DOHH2 (cell line): Measurements from ENCODE around the gene PPP1R3E.
A peak's percentile ranks its signal among the peaks of the same experiment; 100 is the strongest.

Experiments
- H3F3A ChIP-seq: fragments of 200-600 bp; sonication (generic), shearing (Covaris generic); 2 replicates; pipeline ENCODE4 v1.6.0; 2016; ENCODE audit warnings: antibody characterized with exemption, mild to moderate bottlenecking; ENCODE audit not compliant: control insufficient read depth, insufficient read depth
- H3K27ac ChIP-seq: fragments of 200-600 bp; sonication (generic); 2 replicates; pipeline ENCODE4 v1.5.1; 2014; ENCODE audit warnings: low read depth, mild to moderate bottlenecking, low read length, moderate library complexity
- H3K27me3 ChIP-seq: fragments of 200-600 bp; sonication (generic); 2 replicates; pipeline ENCODE4 v1.6.1; 2014; ENCODE audit warnings: mild to moderate bottlenecking, low read length, mixed read lengths; ENCODE audit not compliant: control insufficient read depth
- H3K36me3 ChIP-seq: fragments of 200-600 bp; sonication (generic); 2 replicates; pipeline ENCODE4 v1.6.1; 2014; ENCODE audit warnings: mild to moderate bottlenecking, low read length, moderate library complexity, mixed read lengths; ENCODE audit not compliant: control insufficient read depth
- H3K4me1 ChIP-seq: fragments of 200-600 bp; sonication (generic); 2 replicates; pipeline ENCODE4 v1.6.1; 2014; ENCODE audit warnings: mild to moderate bottlenecking, low read length, mixed read lengths; ENCODE audit not compliant: control insufficient read depth
- H3K4me2 ChIP-seq: fragments of 200-600 bp; sonication (generic); 2 replicates; pipeline ENCODE4 v1.6.0; 2014; ENCODE audit warnings: mild to moderate bottlenecking, low read length, moderate library complexity
- H3K4me3 ChIP-seq: fragments of 200-600 bp; sonication (generic); 2 replicates; pipeline ENCODE4 v1.5.1; 2014; ENCODE audit warnings: mild to moderate bottlenecking, low read length, mixed read lengths
- H3K79me2 ChIP-seq: fragments of 200-600 bp; sonication (generic); 2 replicates; pipeline ENCODE4 v1.6.1; 2014; ENCODE audit warnings: mild to moderate bottlenecking, low read length, mixed read lengths; ENCODE audit not compliant: control insufficient read depth
- H3K9me2 ChIP-seq: fragments of 200-600 bp; sonication (generic); replicated peaks from 2 replicates; pipeline ENCODE4 v1.6.1; 2014; ENCODE audit warnings: mild to moderate bottlenecking, low read length, mixed read lengths; ENCODE audit not compliant: control insufficient read depth
- H3K9me3 ChIP-seq: fragments of 200-600 bp; sonication (generic); 2 replicates; pipeline ENCODE4 v1.6.1; 2014; ENCODE audit warnings: antibody characterized with exemption, low read length, mixed read lengths; ENCODE audit not compliant: control insufficient read depth, insufficient read depth
- H4K20me1 ChIP-seq: fragments of 200-600 bp; sonication (generic); 2 replicates; pipeline ENCODE4 v1.6.0; 2014; ENCODE audit warnings: low read depth, mild to moderate bottlenecking, antibody characterized with exemption, low read length, moderate library complexity; ENCODE audit not compliant: control insufficient read depth, insufficient read depth
- CTCF ChIP-seq: fragments of 200-600 bp; sonication (generic); IDR thresholded peaks from one replicate; pipeline ENCODE4 v1.5.1; 2014; ENCODE audit warnings: antibody characterized with exemption, mild to moderate bottlenecking, low read depth, low read length; ENCODE audit not compliant: poor library complexity, severe bottlenecking
- EZH2phosphoT487 ChIP-seq: fragments of 200-600 bp; sonication (generic); IDR thresholded peaks from 2 replicates; pipeline ENCODE4 v1.6.1; 2017; ENCODE audit warnings: borderline replicate concordance, mild to moderate bottlenecking, antibody characterized with exemption, low read length, moderate library complexity, mixed read lengths

Gene PPP1R3E

DNA sequence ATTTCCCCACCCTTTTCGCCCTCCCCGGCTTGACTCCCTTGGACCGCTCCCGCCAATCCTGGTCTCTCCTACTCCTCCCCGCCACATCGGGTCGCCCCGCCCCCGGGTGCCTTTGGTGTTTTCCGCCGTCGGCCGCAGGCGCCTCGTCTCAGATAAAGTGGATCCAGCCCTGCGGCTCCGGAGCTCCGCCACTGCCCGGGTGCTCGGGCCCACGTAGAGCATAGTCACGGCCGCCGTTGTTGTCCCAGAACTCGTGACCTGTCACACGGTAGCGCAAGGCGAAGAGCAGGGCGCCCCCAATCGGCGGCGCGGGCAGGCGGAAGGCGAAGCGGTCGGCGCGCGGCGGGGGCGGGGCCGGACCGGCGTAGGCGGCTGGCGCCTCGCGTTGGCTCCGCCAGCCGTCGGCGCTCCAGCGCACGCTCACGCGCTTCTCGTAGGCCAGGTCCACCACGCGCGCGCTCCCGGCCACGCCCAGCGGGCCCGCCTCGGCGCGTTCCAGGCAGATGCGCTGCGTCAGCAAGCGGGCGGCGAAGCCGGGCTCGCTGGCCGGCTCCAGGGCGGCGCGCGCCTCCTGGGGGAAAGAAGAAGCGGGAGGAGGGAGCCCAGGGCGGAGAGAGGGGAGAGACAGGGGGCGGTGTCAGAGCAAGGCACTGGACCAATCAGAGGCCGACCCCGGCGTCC lies 1.2 kb downstream of the PPP1R3E start:
- Histone ChIP-seq H3K27me3 (no peaks in the 10 kb centered on the region), H4K20me1 (no peaks in the 10 kb centered on the region), H3F3A (peaks cover 10% of the 10 kb centered on the region), H3K79me2 (peaks cover 27% of the 10 kb centered on the region), H3K4me3 (peak overlapping the region; percentile 83), H3K9me3 (no peaks in the 10 kb centered on the region), H3K27ac (peak overlapping the region; percentile 81), H3K4me2 (peak overlapping the region; percentile 78), H3K4me1 (peaks cover 40% of the 10 kb centered on the region), H3K36me3 (peaks cover 43% of the 10 kb centered on the region), H3K9me2 (no peaks in the 10 kb centered on the region)
- TF ChIP-seq CTCF (peak; percentile 74), EZH2phosphoT487 (no peak)

- no peaks in the 10 kb centered on the region for H3K9me2 ChIP-seq
- H3K27ac ChIP-seq, result peak overlapping the region; percentile 5; the same call in 1 of the 2 replicates
- no peaks in the 10 kb centered on the region for H3K27me3 ChIP-seq
- peaks cover 47% of the 10 kb centered on the region for H3K36me3 ChIP-seq
- peaks cover 21% of the 10 kb centered on the region for H3K79me2 ChIP-seq
- TF ChIP-seq EZH2phosphoT487 (no peak), CTCF (no peak)
- peaks cover 34% of the 10 kb centered on the region for H3K4me1 ChIP-seq
- H3K9me3 ChIP-seq, result no peaks in the 10 kb centered on the region
- peaks cover 15% of the 10 kb centered on the region for H3F3A ChIP-seq
- H3K4me3 ChIP-seq, result peak overlapping the region; percentile 83
- H3K4me2 ChIP-seq, result peak overlapping the region; percentile 78
- no peaks in the 10 kb centered on the region for H4K20me1 ChIP-seq
Measured at GRCh38 chr14:23300687-23301223, 1.9 kb downstream of the PPP1R3E start.

DNA sequence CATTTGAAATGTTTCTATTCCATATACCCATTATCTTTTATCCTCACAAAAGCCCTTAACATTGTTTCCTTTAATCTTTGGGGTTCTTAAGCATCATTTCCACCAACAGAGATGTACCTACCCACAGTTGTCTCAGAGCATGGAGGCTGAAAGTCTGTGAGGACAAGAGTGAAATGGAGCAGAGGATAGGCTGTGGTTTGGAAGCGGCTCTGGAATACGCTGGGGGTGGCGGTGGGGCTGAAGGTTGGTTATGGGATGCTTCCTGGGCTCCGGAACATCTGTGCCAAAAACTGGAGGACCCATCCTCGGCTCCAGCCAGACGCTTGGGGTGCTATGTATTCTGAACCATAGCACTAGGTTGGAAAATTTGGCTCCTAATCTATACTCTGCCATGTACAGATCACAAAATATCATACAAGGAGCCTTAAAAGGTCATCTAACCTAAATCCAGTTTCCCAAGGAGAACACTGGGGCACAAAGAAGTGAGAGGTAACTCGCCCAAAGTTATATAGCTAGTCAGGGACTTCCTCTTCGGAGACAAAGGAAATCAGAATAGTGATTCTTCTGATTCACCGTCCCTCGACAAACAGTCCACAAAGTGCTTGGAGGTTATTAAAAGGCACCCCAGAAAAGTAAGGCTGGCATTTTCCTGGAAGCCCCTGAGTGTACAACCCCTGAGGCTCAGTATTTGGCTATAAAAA lies 2.5 kb downstream of the PPP1R3E start:
- Histone ChIP-seq H3K27me3 (no peaks in the 10 kb centered on the region), H4K20me1 (no peaks in the 10 kb centered on the region), H3K9me3 (no peaks in the 10 kb centered on the region), H3K27ac (no peak overlapping the region), H3K4me1 (peaks cover 31% of the 10 kb centered on the region), H3K36me3 (peaks cover 47% of the 10 kb centered on the region), H3K4me3 (peak overlapping the region; percentile 83), H3F3A (peaks cover 21% of the 10 kb centered on the region), H3K79me2 (peaks cover 19% of the 10 kb centered on the region), H3K9me2 (no peaks in the 10 kb centered on the region), H3K4me2 (peak overlapping the region; percentile 78)
- TF ChIP-seq EZH2phosphoT487 (no peak), CTCF (no peak)
